GM18519 (cell line): ENCODE data around the gene SYT4.
"Not testable (repeated sequence)": the region's sequence is repeated elsewhere in the genome, so short reads cannot be mapped to it uniquely, and the experiment has no call there.

Source experiments
- ATAC-seq: cut with Tn5 transposase; IDR thresholded peaks from one replicate; pipeline ENCODE4 v1.9.1; 2021; ENCODE audit warnings: mild to moderate bottlenecking, moderate library complexity; ENCODE audit not compliant: unreplicated experiment, low FRiP score

Gene SYT4

GRCh38 chr18:43277164-43277600 is at the start of gene SYT4:
TSS of gene SYT4 (minus strand) at chr18:43277490. CDS start at chr18:43277281, 209 bp downstream.
- ATAC-seq = no peak

GRCh38 chr18:43322132-43322531 is 44.8 kb upstream of the SYT4 start:
- no peak for ATAC-seq

GRCh38 chr18:43314941-43315340 is 37.7 kb upstream of the SYT4 start:
- no peak for ATAC-seq

GRCh38 chr18:43312891-43313290 is 35.6 kb upstream of the SYT4 start:
- ATAC-seq = no peak

GRCh38 chr18:43310239-43310638 is 32.9 kb upstream of the SYT4 start:
- no peak for ATAC-seq

- no peak for ATAC-seq
Measured at GRCh38 chr18:43303376-43303775, 26.1 kb upstream of the SYT4 start.

- not testable (repeated sequence) for ATAC-seq
Measured at GRCh38 chr18:43286187-43286586, 8.9 kb upstream of the SYT4 start.

- no peak for ATAC-seq
Measured at GRCh38 chr18:43283299-43283698, 6.0 kb upstream of the SYT4 start.

GRCh38 chr18:43279015-43279744 is 1.9 kb upstream of the SYT4 start:
- ATAC-seq = peak; percentile 80

- ATAC-seq = no peak
Measured at GRCh38 chr18:43278355-43278754, 1.1 kb upstream of the SYT4 start.

- no peak for ATAC-seq
Measured at GRCh38 chr18:43276491-43276890, 799 bp downstream of the SYT4 start.

- no peak for ATAC-seq
Measured at GRCh38 chr18:43275546-43275945, 1.7 kb downstream of the SYT4 start.

- no peak for ATAC-seq
Measured at GRCh38 chr18:43274526-43274925, 2.8 kb downstream of the SYT4 start.

GRCh38 chr18:43271593-43272432 is 5.5 kb downstream of the SYT4 start:
- peak; percentile 65 for ATAC-seq

GRCh38 chr18:43267818-43268217 is 9.5 kb downstream of the SYT4 start:
- ATAC-seq = no peak

- no peak for ATAC-seq
Measured at GRCh38 chr18:43265465-43265864, 11.8 kb downstream of the SYT4 start.

GRCh38 chr18:43248610-43249249 is 28.6 kb downstream of the SYT4 start:
- no peak for ATAC-seq

- ATAC-seq = no peak
Measured at GRCh38 chr18:43247944-43248343, 29.3 kb downstream of the SYT4 start.

GRCh38 chr18:43238429-43238828 is 38.9 kb downstream of the SYT4 start:
- ATAC-seq = no peak

- ATAC-seq = no peak
Measured at GRCh38 chr18:43236921-43237320, 40.4 kb downstream of the SYT4 start.

GRCh38 chr18:43234889-43235288 is 42.4 kb downstream of the SYT4 start:
- ATAC-seq = no peak
